Measurements from ENCODE around the gene PXMP2. TPM values are rescaled to one million over a fixed set of nuclear protein-coding genes. Genes with fewer than 3 reads are reported as not detected.

Gene PXMP2
- total RNA-seq, 4 donors from 2014 or later, result 62.1 to 181 (median 128) TPM

DNA sequence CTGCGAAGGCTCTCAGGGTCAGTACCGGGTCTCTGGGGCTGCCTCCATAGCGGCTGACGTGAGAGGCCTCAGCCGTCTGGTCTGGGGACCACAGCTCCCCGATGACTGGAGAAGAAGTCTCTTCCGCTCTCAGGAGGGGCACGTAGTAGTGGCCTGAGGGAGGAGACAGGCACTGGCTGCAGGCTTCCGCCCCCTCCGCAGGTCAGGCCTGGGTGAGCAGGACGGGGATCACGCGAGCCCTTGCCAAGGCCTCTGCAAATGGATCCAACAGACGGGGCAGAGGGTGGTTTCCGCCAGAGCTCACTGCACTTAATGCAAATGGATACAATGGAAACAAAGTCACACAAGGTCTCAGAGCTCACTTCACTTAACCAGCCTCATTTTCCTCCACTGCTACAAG, 49.5 kb downstream of the PXMP2 start:
- no peaks in the 10 kb centered on the region for H3K27me3 ChIP-seq
- DNase-seq, result no peak
- H3K27ac ChIP-seq, result no peak overlapping the region
- in situ Hi-C loops (cut with MboI; ENCODE audit: low pct_ligation_motif_present in 1 of 4, low pct_unique_long_range_greater_than_20kb in 1 of 4, low sequenced_read_pairs in 3 of 4), result no loop called here
- intact Hi-C loops (cut with DNase I; ENCODE audit: low total_unique reads), result no loop called here
- TF ChIP-seq POLR2AphosphoS5 (IDR thresholded peaks at IDR 0.05), result no peak
- TF ChIP-seq POLR2A (IDR thresholded peaks at IDR 0.05), result no peak
- TF ChIP-seq EP300 (IDR thresholded peaks at IDR 0.05; ENCODE audit: low read depth), result no peak
- TF ChIP-seq, protein P1, sequence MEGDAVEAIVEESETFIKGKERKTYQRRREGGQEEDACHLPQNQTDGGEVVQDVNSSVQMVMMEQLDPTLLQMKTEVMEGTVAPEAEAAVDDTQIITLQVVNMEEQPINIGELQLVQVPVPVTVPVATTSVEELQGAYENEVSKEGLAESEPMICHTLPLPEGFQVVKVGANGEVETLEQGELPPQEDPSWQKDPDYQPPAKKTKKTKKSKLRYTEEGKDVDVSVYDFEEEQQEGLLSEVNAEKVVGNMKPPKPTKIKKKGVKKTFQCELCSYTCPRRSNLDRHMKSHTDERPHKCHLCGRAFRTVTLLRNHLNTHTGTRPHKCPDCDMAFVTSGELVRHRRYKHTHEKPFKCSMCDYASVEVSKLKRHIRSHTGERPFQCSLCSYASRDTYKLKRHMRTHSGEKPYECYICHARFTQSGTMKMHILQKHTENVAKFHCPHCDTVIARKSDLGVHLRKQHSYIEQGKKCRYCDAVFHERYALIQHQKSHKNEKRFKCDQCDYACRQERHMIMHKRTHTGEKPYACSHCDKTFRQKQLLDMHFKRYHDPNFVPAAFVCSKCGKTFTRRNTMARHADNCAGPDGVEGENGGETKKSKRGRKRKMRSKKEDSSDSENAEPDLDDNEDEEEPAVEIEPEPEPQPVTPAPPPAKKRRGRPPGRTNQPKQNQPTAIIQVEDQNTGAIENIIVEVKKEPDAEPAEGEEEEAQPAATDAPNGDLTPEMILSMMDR (IDR thresholded peaks at IDR 0.05), result no peak
- WGBS, 2 donors (ENCODE audit: low coverage in 1 of 2), result 92 to 96% methylated on average over 2 to 9 of the region's 15 CpGs
- no peak overlapping the region for H3K4me3 ChIP-seq
- H3K36me3 ChIP-seq, result peaks cover 0 to 86% (median 41%) of the 10 kb centered on the region in 4 donors
- no peaks in the 10 kb centered on the region for H3K9me3 ChIP-seq
- H3K4me1 ChIP-seq, result no peaks in the 10 kb centered on the region

DNA sequence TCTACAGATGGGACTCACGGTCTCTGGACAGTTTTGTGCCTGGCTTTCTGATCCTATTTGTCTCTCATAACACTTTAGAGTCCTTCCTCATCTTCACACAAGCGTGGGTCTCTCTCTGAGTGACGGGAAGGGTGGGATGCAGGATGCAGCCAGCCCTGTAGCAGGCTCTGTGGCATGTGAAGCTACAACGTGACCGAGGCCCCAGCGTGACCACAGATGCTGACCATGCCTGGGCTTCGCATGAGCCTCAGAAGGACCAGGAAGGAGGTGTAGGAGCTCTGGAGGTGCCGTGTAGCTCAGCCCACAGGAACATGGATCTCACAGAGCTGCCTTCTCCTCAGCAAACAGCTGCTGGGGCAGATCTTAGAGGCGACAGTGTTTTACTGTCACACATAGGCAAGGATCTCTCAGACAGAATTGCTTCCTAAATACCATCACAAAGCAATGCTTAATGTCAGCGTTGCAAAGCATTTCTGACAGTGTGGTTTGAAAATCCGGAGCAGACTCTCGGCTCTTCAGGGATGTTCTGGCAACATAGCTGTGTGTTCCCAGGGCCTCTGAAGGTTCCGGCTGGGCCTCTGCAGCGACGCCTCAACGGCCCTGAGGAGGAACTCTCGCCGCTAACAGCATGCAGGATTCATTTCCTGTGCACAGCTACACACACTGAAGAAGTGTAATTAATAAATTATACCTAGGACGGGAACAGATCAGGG, 52.4 kb downstream of the PXMP2 start:
- H3K36me3 ChIP-seq, result peaks cover 0 to 66% (median 32%) of the 10 kb centered on the region in 4 donors
- no peaks in the 10 kb centered on the region for H3K27me3 ChIP-seq
- 80 to 90% methylated on average over 1 to 19 of the region's 19 CpGs for WGBS, 2 donors (ENCODE audit: low coverage in 1 of 2)
- H3K4me3 ChIP-seq, result no peak overlapping the region
- no peak for DNase-seq
- H3K27ac ChIP-seq, result no peak overlapping the region
- H3K9me3 ChIP-seq, result no peaks in the 10 kb centered on the region
- TF ChIP-seq, protein P1 (IDR thresholded peaks at IDR 0.05), result no peak
- TF ChIP-seq POLR2AphosphoS5 (IDR thresholded peaks at IDR 0.05) (no peak), POLR2A (IDR thresholded peaks at IDR 0.05) (no peak), EP300 (IDR thresholded peaks at IDR 0.05; ENCODE audit: low read depth) (no peak)
- intact Hi-C loops (cut with DNase I; ENCODE audit: low total_unique reads), result no loop called here
- in situ Hi-C loops (cut with MboI; ENCODE audit: low pct_ligation_motif_present in 1 of 4, low pct_unique_long_range_greater_than_20kb in 1 of 4, low sequenced_read_pairs in 3 of 4), result no loop called here
- no peaks in the 10 kb centered on the region for H3K4me1 ChIP-seq

DNA sequence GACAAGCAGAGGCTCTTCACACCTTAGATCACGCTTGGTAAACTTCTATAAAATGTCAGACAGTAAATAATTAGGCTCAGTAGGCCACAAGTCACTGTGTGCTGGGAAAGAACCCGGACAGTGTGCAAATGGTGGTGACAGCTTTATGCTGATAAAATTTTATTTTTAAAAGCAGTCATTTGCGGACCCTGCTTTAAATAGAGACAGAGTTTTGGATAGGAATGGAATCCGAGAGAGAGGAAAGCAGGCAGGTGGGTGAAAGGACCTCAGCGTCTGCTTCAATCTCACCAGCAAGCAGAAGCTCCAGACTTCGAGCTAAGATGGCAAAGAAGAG, 52.9 kb downstream of the PXMP2 start:
- in situ Hi-C loops (cut with MboI; ENCODE audit: low pct_ligation_motif_present in 1 of 4, low pct_unique_long_range_greater_than_20kb in 1 of 4, low sequenced_read_pairs in 3 of 4) (no loop called here), intact Hi-C loops (cut with DNase I; ENCODE audit: low total_unique reads) (no loop called here)
- WGBS, 2 donors (ENCODE audit: low coverage in 1 of 2), result 92 to 96% methylated on average over 6 of the region's 6 CpGs
- Histone ChIP-seq H3K27ac (no peak overlapping the region), H3K9me3 (no peaks in the 10 kb centered on the region), H3K36me3 (peaks cover 0 to 66% (median 31%) of the 10 kb centered on the region in 4 donors), H3K4me1 (no peaks in the 10 kb centered on the region), H3K4me3 (no peak overlapping the region), H3K27me3 (no peaks in the 10 kb centered on the region)
- DNase-seq, result no peak
- TF ChIP-seq POLR2AphosphoS5 (IDR thresholded peaks at IDR 0.05) (no peak), EP300 (IDR thresholded peaks at IDR 0.05; ENCODE audit: low read depth) (no peak), POLR2A (IDR thresholded peaks at IDR 0.05) (no peak)
- TF ChIP-seq, protein P1 (IDR thresholded peaks at IDR 0.05), result no peak

DNA sequence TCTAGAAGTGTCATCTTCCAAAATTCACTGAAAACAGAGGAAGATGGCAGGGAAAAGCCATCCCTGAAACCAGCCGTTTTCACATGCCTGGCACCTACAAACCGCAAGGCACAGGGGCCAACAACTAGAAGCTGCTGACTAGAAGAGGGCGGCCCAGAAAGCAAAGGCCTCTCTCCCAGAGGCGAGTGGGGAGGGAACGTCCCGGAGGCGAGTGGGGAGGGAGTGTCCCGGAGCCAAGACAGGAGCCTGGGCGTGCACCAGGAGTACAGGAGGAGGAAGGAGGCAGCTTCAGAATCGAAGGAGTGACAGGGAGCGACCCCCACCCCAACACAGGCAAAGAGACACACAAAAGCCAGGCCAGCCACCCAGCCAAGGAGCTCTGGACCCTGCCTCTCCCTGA, 53.3 kb downstream of the PXMP2 start:
- Histone ChIP-seq H3K9me3 (no peaks in the 10 kb centered on the region), H3K27ac (no peak overlapping the region), H3K36me3 (peaks cover 0 to 66% (median 31%) of the 10 kb centered on the region in 4 donors), H3K4me1 (no peaks in the 10 kb centered on the region), H3K4me3 (no peak overlapping the region), H3K27me3 (no peaks in the 10 kb centered on the region)
- in situ Hi-C loops (cut with MboI; ENCODE audit: low pct_ligation_motif_present in 1 of 4, low pct_unique_long_range_greater_than_20kb in 1 of 4, low sequenced_read_pairs in 3 of 4), result no loop called here
- TF ChIP-seq, protein P1 (IDR thresholded peaks at IDR 0.05), result no peak
- no peak for TF ChIP-seq POLR2A (IDR thresholded peaks at IDR 0.05)
- no peak for TF ChIP-seq POLR2AphosphoS5 (IDR thresholded peaks at IDR 0.05)
- no peak for TF ChIP-seq EP300 (IDR thresholded peaks at IDR 0.05; ENCODE audit: low read depth)
- no peak for DNase-seq
- WGBS, 2 donors (ENCODE audit: low coverage in 1 of 2), result 80 to 91% methylated on average over 1 to 11 of the region's 11 CpGs
- intact Hi-C loops (cut with DNase I; ENCODE audit: low total_unique reads), result no loop called here
